ENCODE measurements around the gene SRMS.

DNA sequence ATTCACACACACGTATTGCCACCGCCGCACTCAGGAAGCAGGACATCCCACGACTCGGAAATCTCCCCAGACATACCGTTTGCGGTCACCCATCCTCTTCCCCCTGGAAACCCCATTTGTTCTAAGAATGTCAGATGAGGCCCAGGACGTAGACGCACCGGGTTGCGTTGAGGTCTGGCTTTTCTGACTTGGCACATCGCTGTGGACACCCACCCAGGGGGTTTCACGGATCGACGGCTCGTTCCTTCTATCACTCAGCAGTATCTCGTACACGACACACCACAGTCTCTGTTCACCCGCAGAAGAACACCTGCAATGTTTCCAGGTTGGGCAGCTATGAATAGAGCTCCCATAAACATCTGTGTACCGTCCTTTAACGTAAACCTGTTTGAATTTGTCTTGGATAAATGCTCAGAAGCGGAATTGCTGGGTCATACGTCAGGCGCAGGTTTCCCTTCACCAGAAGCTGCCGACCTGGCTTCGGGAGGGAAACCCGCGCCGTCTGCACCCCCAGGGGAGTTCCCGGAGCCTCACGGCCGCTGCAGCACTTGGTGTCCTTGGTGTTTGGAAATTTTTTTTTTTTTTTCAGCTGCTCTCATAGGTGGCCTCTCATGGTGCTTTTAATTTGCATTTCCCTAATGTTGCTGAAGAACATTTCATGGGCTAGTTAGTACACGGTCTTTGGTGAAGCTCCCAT is 39.3 kb downstream of the SRMS start:
- TF ChIP-seq, protein P1, sequence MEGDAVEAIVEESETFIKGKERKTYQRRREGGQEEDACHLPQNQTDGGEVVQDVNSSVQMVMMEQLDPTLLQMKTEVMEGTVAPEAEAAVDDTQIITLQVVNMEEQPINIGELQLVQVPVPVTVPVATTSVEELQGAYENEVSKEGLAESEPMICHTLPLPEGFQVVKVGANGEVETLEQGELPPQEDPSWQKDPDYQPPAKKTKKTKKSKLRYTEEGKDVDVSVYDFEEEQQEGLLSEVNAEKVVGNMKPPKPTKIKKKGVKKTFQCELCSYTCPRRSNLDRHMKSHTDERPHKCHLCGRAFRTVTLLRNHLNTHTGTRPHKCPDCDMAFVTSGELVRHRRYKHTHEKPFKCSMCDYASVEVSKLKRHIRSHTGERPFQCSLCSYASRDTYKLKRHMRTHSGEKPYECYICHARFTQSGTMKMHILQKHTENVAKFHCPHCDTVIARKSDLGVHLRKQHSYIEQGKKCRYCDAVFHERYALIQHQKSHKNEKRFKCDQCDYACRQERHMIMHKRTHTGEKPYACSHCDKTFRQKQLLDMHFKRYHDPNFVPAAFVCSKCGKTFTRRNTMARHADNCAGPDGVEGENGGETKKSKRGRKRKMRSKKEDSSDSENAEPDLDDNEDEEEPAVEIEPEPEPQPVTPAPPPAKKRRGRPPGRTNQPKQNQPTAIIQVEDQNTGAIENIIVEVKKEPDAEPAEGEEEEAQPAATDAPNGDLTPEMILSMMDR (IDR thresholded peaks at IDR 0.05 in 8 of 11, conservative IDR thresholded peaks at IDR 0.05 in 3 of 11): no peak
- no peak for TF ChIP-seq POLR2AphosphoS5 (IDR thresholded peaks at IDR 0.05)

Data from spleen (tissue), 7 donors.